Stimulated activated CD4-positive, alpha-beta T cell treated with anti-CD3 and anti-CD28 coated beads, Interleukin-4, amount 100 ng/mL, for 24 hours (primary cell): Measurements from ENCODE around the gene TMEM179B.
"Not testable (repeated sequence)": the region's sequence is repeated elsewhere in the genome, so short reads cannot be mapped to it uniquely, and the experiment has no call there.

Experiments
- DNase-seq: peaks from one replicate; pipeline ENCODE4 v3.0.0-alpha.2; 2020

Gene TMEM179B, protein sequence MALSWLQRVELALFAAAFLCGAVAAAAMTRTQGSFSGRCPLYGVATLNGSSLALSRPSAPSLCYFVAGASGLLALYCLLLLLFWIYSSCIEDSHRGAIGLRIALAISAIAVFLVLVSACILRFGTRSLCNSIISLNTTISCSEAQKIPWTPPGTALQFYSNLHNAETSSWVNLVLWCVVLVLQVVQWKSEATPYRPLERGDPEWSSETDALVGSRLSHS

DNA sequence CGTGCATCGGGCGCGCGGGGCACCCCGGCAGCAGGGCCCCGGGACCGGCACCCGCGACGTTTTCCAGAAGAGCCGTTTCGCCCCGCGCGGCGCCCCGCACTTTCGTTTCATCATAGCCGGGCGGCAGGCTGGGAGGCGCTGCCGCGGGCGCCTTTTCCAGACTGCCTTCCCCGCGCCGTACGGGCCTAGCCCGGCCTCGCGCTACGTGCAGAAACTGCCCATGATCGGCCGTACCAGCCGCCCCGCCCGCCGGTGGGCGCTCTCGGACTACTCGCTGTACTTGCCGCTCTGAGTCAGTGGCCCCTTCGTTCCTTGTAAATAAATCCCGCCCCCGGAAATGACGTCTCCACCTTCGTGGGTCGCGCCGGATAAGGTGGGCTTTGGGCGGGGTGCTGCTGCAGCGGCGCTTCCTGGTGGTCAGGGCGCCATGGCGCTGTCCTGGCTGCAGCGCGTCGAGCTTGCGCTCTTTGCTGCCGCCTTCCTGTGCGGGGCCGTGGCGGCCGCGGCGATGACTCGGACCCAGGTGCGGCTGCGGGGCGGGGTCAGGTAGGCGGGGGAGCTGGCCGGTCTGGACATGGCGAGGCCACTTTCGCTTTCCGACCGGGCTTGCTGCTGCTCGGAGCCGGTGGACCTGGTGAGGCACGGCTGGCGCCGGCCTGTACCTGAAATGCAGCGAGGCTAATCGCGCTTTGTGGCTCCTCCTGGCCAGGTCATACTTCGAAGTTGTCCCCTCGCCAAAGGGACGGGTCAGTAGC lies at the start of gene TMEM179B:
Gene TMEM179B, plus strand, starts transcription at position 398 of the 755 bp plus-strand sequence. Its CDS starts 30 bp downstream, at position 428.
- DNase-seq = peak; percentile 99

DNA sequence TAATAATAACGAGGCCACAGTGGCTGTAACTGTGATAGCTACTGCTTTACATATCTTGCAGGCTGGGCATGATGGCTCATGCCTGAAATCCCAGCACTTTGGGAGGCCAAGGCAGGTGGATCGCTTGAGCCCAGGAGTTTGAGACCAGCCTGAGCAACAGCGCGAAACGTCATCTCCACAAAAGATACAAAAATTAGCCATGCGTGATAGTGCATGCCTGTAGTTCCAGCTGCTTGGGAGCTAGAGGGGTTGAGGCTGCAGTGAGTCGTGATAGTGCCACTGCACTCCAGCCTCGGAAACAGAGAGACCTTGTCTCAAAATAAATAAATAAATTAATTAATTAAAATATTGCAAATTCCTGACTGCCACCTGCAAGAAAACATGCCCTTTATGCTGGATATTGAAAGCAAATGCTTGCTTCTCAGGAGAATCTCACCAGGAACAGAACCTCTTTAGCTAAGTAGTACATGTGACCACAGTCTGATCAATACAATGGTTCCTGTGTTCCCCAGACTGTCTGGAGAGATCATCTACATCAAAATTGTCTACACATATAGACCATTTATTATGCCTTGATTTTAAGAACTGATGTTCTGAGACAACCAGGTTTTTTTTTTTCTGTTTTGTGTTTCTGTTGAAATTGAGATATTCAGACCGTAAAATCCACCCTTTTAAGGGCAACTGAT lies 39.6 kb upstream of the TMEM179B start:
- no peak for DNase-seq

DNA sequence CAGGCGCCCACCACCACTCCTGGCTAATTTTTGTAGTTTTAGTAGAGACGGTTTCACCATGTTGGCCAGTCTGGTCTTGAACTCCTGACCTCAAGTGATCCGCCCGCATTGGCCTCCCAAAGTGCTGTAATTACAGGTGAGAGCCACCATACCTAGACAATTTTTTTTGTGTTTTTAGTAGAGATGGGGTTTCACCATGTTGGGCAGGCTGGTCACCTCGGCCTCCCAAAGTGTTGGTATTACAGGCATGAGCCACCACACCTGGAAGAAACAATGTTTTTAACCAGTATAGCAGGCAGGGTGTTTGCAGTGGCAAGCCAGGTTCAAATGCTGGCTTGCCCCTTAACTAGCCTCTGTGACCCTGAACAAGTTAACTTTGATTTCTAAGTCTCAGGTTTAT lies 37.3 kb upstream of the TMEM179B start:
- not testable (repeated sequence) for DNase-seq

DNA sequence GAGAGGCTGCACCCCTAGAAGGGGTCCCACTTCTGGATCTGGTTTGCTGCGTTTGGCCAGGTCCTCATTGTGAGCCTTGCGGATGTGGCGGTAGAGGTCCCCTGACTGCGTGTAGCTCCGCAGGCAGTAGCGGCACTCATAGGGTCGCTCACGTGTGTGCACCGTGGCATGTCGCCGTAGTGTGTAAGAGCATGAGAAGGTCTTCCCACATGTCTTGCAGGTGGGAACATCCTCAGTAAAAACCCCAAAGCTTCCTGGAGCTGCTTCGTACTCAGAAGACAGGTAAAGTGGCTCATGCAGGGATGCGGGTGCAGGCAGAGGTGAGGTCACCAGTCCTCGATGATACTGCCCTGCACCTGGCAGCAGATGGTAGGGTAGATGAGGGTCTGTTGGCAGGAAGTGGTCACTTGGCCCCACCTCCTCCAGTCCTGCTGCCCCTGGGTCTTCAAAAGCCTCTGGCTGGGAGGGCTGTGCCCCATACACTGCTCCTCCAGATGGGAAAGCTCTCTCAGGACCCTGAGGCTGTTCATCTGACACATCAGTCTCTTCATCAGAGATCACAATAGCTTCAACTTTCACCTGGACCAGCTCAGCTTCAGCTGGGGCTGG lies 34.9 kb upstream of the TMEM179B start:
- DNase-seq = no peak

DNA sequence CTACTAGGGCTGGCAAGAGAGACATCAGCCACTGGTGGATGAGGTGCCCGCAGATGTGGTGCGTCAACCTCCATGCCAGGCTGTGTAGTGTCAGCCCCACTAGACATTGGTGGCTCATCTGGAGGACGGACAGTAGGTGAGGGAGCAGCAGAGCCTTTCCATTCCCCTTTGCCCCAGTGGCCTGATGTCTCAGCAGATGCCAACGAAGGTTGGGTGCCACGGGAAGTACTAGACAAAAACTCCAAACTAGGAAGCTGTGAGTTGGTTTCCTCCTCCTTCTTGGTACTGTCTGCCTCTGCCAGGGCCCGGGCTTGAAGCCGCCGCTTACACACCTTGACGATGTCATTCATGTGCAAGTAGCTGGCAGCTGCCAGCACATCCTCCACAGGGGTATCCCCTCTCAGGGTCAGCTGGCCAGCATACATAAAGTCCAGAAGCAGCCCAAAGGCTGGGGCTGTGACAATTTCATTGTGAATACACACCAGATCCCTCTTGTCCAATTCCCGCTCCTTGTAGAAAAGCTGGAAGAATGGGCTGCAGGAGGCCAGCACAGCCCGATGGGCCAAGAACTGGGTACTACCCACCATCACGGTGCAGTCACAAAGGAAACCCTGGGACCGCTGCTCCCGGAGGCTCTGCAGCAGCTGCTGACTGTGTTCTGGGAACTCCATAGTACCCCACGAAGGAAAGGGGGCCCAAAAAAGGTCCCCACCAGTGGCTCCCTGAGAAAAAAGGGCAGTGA lies 34.0 kb upstream of the TMEM179B start:
- no peak for DNase-seq

DNA sequence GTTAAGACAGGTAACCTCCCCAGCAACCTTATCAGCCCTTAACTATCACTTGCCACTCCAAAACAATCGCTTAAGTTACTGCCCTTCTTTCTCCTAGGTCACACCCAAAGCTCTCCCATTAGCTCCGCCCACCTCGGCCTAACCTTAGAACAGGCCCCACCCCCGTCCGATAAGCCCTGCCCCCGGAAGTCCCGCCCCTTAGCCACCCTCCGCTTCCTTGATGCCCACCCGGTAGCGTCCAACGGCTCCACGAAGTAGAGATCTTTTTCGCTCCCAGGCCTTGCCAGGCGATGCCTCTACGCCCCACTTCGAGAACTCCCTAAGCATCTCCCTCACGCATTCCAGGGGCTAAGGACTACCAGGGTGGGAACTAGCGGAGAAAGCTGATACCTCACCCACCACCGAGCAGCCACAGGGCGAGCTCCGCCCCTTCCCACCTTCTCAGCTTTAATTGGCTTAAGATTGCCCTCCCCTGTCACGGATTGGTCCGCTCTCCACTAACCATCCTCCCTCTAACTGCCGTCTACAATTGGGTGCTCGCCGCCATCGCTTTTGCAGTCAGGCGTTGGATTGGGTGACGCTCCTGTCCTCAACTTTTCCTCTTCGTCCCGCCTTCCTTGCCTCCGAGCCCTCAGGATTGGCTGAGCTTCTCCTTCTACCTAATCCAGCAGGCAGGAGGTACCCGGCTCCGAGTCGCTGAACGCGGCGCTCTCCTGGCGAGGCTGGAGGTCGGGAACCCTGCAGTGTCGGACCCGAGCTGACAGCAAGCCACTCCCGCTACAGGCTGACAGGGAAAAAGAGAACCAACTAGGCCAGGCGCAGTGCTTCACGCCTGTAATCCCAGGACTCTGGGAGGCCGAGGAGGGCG lies 33.2 kb upstream of the TMEM179B start, which contains the start of gene ZBTB3:
Gene ZBTB3, minus strand, starts transcription at position 425 of the 868 bp plus-strand sequence. CDS start 496 bp downstream, outside the sequence.
- DNase-seq = peak; percentile 97

DNA sequence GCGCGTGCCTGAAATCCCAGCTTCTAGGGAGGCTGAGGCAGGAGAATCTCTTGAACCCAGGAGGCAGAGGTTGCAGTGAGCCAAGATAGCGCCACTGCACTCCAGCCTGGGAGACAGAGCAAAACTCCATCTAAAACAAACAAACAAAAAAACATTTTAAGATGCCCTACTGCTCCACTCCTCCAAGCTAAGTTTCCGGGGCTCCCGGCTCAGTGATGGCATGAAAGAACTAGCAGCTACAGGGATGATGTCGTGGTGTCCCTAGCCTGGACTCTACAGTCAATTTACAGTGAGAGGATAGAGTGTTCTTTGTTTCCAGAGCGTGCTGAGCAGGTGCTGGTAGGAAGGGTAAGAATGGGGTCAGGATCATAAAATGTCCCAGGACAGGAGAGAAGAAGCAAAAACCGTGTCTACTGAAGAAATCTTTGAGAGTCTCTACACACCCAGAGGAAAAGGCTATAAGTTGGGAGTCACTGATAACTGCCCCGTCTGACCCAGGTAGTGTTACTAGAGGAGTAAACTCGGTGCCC lies 32.1 kb upstream of the TMEM179B start:
- DNase-seq = no peak

DNA sequence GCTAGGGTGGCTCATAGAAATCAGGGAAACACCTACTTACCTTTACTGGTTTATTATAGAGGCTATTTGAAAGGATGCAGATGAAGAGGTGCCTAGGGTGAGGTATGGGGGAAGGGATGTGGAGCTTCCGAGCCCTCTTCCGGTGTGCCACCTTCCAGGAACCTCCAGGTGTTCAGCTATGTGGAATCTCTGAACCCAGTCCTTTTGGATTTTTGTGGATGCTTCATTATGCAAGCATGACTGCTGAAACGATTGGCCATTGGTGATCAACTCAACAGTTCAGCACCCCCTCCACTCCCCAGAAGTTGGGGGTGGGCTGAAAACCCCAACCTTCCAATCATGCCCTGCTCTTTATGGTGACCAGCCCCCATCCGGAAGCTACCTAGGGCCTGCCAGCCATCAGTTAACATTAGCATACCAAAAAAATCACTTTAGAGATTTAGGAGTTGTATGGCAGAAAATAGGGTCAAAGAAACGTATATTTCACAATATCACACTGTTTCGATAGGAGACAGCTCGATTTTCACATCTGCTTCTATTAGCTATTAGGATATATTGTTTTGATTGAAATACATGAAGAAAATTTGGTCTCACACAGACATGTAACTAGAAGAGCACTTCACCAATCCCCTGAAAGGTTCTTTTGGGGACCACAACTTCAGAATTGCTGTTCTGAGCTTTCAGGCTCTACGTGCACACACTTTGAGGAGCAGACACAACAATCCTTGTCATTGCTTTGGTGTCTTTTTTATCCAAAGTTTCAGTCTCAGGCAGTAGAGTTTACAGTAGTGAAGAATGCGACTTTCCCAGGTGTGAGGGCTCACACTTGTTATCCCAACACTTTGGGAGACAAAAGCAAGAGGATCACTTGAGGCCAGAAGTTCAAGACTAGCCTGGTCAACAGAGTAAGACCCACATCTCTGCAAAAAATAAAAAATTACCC lies 29.1 kb upstream of the TMEM179B start:
- no peak for DNase-seq

DNA sequence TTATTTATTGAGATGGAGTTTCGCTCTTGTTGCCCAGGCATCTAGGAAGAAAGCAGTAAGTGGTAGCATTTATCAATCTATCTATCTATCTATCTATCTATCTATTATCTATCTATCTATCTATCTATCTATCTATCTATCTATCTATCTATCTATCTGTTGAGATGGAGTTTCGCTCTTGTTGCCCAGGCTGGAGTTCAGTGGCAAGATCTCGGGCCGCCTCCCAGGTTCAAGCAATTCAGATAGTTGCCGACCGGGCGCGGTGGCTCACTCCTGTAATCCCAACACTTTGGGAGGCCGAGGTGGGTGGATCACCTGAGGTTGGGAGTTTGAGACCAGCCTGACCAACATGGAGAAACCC lies 26.4 kb upstream of the TMEM179B start:
- DNase-seq = not testable (repeated sequence)

DNA sequence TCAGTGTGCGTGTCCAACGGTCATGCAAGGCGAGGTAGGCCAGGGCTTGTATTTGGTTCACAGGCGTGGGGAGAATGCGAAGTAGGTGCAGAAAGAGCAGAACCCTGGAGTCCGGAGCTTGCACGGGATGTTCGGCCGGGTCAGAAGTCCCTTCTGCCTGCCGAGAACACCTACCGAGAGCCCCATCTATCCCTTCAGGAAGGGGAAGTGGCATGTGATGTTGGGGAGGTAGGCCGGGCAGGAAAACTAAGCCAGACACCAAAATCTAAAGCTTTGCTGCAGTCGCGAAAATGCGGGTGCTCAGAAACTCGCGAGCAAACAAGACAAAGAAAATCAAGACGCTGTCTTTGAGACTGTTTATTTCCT lies 16.4 kb upstream of the TMEM179B start:
- DNase-seq = peak; percentile 15

DNA sequence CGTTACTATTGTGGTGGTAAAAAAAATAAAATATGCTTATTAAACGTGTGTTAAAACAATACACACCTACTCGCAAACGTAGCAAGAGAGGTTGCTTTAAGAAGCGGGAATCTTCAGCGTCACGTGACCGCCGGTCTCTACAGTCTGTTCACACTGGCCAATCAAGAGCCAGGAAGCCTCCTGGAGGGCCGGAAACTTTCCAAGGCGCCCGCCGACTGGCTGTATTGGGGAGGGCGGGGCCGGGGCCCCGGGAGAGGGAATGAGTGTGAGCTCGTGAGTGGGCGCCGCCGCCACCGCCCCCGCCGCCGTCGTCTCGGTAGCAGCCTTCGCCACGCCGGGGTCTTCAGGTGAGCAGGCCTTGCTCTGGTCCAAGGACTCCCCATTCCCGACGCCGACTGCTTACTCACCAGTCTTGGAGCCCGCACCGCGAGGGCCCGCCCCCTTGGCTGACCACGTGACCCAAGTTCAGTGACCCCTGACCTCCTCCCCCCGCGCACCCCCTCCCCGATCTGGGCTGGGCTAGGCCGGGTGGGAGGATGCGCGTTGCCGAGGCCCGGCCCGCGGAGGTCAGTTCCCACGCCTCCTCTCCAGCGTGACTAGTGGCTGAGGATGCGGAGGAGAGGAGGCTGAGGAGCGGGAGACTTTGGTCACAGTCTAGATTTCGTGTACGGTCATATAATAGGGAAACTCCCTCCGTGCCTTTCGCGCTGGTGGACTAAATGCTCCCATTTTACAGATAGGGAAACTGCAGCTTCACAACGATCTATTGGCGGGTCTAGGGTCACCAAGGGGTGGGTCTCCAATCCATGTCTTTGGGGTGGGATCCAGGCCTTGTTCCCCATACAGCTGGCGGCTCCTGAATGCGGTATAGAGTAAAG lies 15.8 kb upstream of the TMEM179B start, which contains the start of gene TAF6L:
Gene TAF6L, plus strand, starts transcription at position 253 of the 878 bp plus-strand sequence. CDS start 4,388 bp downstream, outside the sequence.
- peak; percentile 95 for DNase-seq

DNA sequence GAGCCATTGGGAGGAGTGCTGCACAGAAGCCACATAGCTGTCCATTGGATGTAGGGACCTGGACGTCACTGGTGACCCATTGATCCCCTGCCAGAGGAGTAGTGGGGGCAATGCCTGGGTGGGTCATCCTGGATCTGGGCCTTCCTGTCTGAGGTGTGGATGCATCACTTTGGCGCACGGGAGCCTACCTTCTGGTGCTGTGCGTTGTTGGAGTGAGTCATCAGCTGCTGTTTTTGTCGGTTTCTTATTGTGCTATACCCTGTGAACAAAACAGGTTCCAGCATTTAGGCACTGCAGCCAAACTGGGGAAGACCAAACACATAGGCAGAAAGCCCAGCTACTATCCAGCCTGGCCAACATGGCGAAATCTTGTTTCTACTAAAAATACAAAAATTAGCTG lies 12.8 kb upstream of the TMEM179B start:
- no peak for DNase-seq

DNA sequence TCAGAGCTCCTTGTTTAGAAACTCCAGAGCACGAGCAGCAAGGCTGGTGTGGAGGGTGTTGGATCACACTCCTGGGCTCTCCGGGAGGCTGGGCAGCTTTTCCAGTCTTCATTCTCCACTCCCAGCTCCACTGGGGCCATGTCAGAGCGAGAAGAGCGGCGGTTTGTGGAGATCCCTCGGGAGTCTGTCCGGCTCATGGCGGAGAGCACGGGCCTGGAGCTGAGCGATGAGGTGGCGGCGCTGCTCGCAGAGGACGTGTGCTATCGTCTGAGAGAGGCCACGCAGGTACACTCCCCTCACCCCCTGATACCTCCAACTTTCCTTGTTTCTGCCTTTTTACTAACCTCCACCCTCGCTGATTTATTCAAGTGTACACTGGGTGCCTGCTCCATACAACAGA lies 11.6 kb upstream of the TMEM179B start:
- DNase-seq = no peak

DNA sequence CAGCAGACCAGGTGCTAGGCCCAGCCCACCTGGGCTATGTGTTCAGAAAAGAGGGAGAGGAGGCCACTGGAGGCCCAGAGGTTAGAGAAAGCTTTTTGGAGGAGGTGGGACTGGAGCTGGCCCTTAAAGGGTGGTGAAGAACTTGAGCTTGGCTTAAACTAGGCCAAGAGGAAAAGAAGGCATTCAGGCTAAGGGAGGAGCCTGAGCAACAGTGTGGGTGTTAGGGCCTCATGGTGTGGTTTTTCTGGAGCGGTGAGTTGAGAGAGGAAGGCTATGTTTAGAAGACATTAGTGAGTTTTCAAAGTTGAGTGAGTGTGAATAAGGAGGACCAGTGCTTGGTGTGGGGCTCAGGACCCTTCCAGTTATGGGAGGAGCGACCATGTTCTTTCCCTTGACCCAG lies 9.8 kb upstream of the TMEM179B start:
- no peak for DNase-seq

DNA sequence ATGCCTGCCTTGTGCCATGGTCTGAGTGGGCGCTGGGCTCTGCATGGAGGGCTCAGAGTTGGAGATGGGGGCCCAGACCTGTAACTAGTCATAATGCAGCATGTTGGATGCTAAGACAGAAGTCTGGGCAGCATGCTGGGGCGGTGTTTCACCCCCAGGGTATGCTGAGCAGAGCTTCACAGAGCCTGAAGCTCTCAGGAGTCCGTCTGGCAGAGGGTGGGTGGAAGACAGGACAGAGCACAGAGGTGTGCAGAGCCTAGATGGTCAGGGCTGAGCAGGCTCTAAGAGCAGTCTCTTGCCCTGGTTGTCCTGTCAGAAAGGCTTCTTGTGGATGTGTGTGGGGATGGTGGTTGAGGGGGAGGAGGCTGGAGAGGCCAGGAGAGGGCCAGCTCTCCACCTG lies 8.8 kb upstream of the TMEM179B start:
- DNase-seq = no peak

DNA sequence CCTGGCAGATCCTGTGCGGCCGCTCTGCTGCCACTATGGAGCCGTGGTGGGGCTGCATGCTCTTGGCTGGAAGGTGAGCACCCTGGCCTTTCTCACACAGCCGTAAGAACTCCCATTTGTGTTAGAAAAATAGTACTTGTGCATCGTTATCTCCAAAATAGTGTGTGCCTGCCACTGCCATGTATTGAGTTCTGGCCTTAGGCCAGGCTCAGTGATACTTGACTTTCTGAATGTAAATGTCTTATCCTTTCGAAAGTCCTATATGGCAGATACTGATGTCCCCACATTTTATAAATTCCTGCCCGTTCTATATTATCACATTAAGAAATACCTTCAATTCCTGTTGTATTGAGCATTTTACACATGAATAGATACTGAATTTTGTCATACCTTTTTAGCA lies 4.4 kb upstream of the TMEM179B start:
- DNase-seq = no peak

DNA sequence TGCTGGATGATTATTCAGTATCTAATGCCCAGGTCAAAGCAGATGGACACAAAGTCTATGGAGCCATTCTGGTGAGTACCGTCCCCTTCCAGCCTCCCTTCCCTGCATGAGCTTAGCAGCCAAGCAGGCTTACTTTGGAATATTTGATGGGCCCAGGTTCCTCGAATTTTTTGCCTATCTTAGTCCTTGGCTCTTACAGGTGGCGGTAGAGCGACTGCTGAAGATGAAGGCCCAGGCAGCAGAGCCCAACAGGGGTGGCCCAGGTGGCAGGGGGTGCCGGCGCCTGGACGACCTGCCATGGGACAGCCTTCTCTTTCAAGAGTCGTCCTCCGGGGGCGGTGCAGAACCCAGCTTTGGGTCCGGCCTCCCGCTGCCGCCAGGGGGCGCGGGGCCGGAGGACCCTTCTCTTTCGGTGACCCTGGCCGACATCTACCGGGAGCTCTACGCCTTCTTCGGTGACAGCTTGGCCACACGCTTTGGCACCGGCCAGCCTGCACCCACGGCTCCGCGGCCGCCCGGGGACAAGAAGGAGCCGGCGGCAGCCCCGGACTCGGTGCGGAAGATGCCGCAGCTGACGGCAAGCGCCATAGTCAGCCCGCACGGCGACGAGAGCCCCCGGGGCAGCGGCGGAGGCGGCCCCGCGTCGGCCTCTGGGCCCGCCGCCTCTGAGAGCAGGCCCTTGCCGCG lies 741 bp upstream of the TMEM179B start:
- peak; percentile 86 for DNase-seq

DNA sequence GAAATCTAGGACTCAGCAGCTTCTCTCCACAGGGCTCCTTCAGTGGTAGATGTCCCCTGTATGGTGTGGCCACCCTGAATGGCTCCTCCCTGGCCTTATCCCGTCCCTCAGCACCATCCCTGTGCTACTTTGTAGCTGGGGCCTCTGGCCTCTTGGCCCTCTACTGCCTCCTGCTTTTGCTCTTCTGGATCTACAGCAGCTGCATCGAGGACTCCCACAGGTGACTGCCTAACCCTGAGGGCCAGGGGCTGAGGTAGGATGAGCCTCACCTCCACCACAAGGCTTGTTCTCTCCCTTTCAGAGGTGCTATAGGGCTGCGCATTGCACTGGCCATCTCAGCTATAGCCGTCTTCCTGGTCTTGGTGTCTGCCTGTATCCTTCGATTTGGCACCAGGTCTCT lies 1.8 kb downstream of the TMEM179B start:
- no peak for DNase-seq

DNA sequence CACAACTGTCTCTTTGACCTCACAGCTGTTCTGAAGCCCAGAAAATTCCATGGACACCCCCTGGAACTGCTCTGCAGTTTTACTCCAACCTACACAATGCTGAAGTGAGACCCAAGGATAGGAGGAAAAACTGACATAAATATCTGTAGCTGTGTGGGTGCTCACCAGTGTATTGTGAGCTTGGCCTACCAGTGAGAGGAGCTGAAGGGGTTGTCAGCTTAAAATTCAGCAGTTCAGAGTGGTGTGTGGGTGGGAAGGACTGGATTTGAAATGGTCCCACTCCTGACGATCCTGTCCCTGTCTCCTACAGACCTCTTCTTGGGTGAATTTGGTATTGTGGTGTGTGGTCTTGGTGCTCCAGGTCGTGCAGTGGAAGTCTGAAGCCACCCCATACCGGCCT lies 2.4 kb downstream of the TMEM179B start:
- DNase-seq = no peak
